ENCODE results near the gene UGT1A8.

DNA sequence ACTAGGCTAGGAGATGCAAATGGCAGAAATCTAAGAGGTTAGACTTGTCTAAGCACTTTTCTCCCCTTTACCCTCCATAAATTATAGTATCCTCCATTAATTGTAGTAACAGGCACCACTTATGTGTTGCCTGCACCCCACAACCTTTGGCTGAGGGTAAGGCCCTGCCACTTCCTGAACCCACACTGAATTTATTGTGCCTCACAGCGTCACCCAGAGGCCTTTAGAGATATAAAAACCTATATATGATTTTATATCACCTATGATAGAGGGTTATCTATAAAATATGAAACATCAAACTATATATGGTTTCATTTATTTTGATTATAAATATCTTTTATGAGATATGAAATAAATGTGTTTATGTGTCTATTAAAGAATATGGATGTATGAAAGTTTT lies 56.9 kb downstream of the UGT1A8 start:
- TF ChIP-seq, protein P1, sequence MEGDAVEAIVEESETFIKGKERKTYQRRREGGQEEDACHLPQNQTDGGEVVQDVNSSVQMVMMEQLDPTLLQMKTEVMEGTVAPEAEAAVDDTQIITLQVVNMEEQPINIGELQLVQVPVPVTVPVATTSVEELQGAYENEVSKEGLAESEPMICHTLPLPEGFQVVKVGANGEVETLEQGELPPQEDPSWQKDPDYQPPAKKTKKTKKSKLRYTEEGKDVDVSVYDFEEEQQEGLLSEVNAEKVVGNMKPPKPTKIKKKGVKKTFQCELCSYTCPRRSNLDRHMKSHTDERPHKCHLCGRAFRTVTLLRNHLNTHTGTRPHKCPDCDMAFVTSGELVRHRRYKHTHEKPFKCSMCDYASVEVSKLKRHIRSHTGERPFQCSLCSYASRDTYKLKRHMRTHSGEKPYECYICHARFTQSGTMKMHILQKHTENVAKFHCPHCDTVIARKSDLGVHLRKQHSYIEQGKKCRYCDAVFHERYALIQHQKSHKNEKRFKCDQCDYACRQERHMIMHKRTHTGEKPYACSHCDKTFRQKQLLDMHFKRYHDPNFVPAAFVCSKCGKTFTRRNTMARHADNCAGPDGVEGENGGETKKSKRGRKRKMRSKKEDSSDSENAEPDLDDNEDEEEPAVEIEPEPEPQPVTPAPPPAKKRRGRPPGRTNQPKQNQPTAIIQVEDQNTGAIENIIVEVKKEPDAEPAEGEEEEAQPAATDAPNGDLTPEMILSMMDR (IDR thresholded peaks at IDR 0.05): no peak
- TF ChIP-seq EZH2 (IDR thresholded peaks at IDR 0.05; ENCODE audit: borderline replicate concordance, insufficient read depth, low read depth, low read length, poor library complexity, severe bottlenecking): no peak

Data from B cell (primary cell).